ENCODE data around the gene CMA1. TPM values are rescaled to one million over a fixed set of nuclear protein-coding genes. Genes with fewer than 3 reads are reported as not detected.

Gene CMA1
- total RNA-seq, 1 experiment from 2014 or later: not detected

DNA sequence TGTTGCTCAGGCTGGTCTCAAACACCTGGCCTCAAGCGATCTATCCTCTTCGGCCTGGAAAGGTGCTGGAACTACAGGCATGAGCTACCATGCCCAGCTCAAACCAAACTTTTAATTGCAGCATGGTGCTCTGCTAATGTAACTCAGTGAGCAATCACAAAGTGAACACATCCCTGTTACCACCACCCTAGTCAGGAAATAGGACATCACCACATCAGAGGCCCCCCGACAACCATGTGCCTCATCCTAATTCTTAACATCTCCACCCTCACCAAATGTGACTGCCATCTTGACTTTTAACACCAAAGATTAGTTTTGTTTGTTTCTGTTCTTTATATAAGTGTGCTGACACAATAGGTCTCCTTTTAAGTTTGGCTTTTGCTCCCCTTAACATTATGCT is 42.7 kb downstream of the CMA1 start:
- Mint-ChIP-seq H3K9me3 (ENCODE audit: unreplicated experiment) (no peaks in the 10 kb centered on the region), H3K27ac (ENCODE audit: unreplicated experiment) (no peak overlapping the region), H3K4me3 (ENCODE audit: unreplicated experiment) (no peak overlapping the region), H3K36me3 (ENCODE audit: insufficient read depth, unreplicated experiment) (no peaks in the 10 kb centered on the region), H3K27me3 (ENCODE audit: insufficient read depth, unreplicated experiment) (no peaks in the 10 kb centered on the region), H3K4me1 (ENCODE audit: low read depth, unreplicated experiment) (no peaks in the 10 kb centered on the region)
- BruUV-seq (replicated peaks): no TSS peak
- POLR2A ChIA-PET: no interaction called here
- CTCF ChIA-PET: no interaction called here
- H3K36me3 ChIP-seq (ENCODE audit: control insufficient read depth, insufficient read depth, low read length): no peaks in the 10 kb centered on the region
- no peak for DNase-seq
- intact Hi-C loops (cut with micrococcal nuclease; ENCODE audit: unreplicated experiment): no loop called here
- H3K27me3 ChIP-seq (replicated peaks; ENCODE audit: control insufficient read depth, insufficient read depth, low read length): no peaks in the 10 kb centered on the region
- H3K4me3 ChIP-seq (ENCODE audit: low read depth, low read length): no peak overlapping the region
- TF ChIP-seq, protein P1, sequence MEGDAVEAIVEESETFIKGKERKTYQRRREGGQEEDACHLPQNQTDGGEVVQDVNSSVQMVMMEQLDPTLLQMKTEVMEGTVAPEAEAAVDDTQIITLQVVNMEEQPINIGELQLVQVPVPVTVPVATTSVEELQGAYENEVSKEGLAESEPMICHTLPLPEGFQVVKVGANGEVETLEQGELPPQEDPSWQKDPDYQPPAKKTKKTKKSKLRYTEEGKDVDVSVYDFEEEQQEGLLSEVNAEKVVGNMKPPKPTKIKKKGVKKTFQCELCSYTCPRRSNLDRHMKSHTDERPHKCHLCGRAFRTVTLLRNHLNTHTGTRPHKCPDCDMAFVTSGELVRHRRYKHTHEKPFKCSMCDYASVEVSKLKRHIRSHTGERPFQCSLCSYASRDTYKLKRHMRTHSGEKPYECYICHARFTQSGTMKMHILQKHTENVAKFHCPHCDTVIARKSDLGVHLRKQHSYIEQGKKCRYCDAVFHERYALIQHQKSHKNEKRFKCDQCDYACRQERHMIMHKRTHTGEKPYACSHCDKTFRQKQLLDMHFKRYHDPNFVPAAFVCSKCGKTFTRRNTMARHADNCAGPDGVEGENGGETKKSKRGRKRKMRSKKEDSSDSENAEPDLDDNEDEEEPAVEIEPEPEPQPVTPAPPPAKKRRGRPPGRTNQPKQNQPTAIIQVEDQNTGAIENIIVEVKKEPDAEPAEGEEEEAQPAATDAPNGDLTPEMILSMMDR (IDR thresholded peaks at IDR 0.05; ENCODE audit: insufficient read depth in 1 of 2, low read depth in 1 of 2, low read length in 1 of 2, severe bottlenecking in 1 of 2, unreplicated experiment in 1 of 2): no peak
- H3K9me3 ChIP-seq: no peaks in the 10 kb centered on the region
- no peaks in the 10 kb centered on the region for H3K4me1 ChIP-seq

DNA sequence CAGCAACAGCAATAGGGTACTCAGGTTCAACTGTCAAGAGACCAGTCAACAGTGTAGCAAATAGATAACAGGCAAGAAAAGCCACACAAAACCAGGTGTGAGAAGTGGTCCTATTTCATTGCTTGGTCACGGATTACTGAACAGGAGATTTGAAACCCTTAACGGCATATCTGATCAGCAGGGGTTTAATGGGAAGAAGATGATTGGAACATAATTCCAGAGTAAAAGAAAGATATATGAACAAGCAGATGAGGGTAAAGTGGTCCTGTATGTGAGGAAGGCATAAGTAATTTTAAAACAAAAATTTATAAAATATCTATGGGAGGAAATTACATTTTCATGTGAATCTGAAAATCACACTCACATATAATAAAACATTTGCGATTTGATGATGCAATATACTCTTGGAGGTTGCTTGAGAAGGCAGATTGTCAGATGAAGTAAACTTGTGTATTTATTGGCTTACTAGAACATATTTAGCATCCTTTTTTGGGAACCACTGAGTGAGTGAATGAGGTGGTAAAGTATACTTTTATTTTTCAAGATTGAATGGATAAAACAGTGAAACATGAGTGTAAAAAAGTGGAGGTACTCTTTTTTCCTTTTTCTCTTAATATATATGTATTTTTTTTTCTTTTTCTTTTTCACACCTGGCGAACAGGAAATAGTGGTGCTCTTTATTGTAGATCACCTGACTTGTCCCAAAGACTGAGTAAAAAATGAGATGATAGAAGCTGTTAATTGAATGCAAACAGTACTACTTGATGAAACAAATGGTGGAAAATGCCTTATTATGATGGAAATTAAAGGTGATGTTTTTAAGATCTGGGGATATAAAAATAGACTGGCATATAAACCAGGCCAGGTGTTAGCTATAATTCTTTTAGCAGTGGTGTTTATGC is 43.9 kb downstream of the CMA1 start:
- no peak for DNase-seq
- BruUV-seq (replicated peaks): no TSS peak
- Mint-ChIP-seq H3K36me3 (ENCODE audit: insufficient read depth, unreplicated experiment) (no peaks in the 10 kb centered on the region), H3K27ac (ENCODE audit: unreplicated experiment) (no peak overlapping the region), H3K4me3 (ENCODE audit: unreplicated experiment) (no peak overlapping the region), H3K9me3 (ENCODE audit: unreplicated experiment) (no peaks in the 10 kb centered on the region), H3K4me1 (ENCODE audit: low read depth, unreplicated experiment) (no peaks in the 10 kb centered on the region), H3K27me3 (ENCODE audit: insufficient read depth, unreplicated experiment) (no peaks in the 10 kb centered on the region)
- TF ChIP-seq, protein P1 (IDR thresholded peaks at IDR 0.05; ENCODE audit: insufficient read depth in 1 of 2, low read depth in 1 of 2, low read length in 1 of 2, severe bottlenecking in 1 of 2, unreplicated experiment in 1 of 2): no peak
- Histone ChIP-seq H3K4me3 (ENCODE audit: low read depth, low read length) (no peak overlapping the region), H3K9me3 (no peaks in the 10 kb centered on the region), H3K27me3 (replicated peaks; ENCODE audit: control insufficient read depth, insufficient read depth, low read length) (no peaks in the 10 kb centered on the region), H3K36me3 (ENCODE audit: control insufficient read depth, insufficient read depth, low read length) (no peaks in the 10 kb centered on the region), H3K4me1 (no peaks in the 10 kb centered on the region)
- POLR2A ChIA-PET: no interaction called here
- intact Hi-C loops (cut with micrococcal nuclease; ENCODE audit: unreplicated experiment): no loop called here
- CTCF ChIA-PET: no interaction called here

DNA sequence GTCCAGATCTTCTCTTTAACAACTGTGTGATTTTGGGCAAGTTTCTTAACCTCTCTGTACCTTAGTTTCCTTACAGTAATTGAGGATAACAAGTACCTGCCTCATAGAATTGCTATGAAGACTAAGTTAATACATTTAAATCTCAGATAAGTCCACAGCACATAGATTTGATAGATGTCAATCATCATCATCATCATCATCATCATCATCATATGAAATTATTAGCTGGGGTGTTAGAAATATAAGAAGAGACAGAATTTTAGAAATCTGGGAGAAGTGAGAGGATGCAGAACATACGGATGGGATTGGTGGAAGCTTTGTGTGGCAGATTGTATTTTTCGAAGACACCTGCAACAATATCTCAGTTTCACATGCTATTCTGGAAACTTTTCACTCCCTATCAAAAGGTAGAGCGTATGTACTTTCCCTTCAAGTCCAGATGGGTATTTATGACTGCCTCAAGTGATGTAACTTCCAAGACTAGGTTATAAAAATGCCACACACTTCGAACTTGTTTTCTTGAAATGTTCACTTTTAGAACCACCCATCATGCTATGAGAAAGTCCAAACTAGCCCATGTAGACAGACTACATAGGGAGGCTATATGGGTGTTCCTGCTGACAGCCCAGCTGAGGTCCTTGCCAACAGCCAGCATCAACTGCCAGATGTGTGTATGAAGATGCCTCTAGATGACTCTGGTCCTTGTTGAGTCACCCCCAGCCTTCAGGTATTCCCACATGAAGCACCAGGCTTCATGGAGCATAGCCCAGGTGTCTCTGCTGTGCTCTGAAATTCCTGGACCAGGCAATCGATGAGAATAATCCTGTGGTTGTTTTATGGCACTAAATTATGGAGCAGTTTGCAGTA is 44.8 kb downstream of the CMA1 start:
- no peak for DNase-seq
- Histone ChIP-seq H3K4me1 (no peaks in the 10 kb centered on the region), H3K4me3 (ENCODE audit: low read depth, low read length) (no peak overlapping the region), H3K36me3 (ENCODE audit: control insufficient read depth, insufficient read depth, low read length) (no peaks in the 10 kb centered on the region), H3K9me3 (no peaks in the 10 kb centered on the region), H3K27me3 (replicated peaks; ENCODE audit: control insufficient read depth, insufficient read depth, low read length) (no peaks in the 10 kb centered on the region)
- POLR2A ChIA-PET: no interaction called here
- Mint-ChIP-seq H3K36me3 (ENCODE audit: insufficient read depth, unreplicated experiment) (no peaks in the 10 kb centered on the region), H3K27me3 (ENCODE audit: insufficient read depth, unreplicated experiment) (no peaks in the 10 kb centered on the region), H3K4me3 (ENCODE audit: unreplicated experiment) (no peak overlapping the region), H3K4me1 (ENCODE audit: low read depth, unreplicated experiment) (no peaks in the 10 kb centered on the region), H3K27ac (ENCODE audit: unreplicated experiment) (no peak overlapping the region), H3K9me3 (ENCODE audit: unreplicated experiment) (no peaks in the 10 kb centered on the region)
- BruUV-seq (replicated peaks): no TSS peak
- CTCF ChIA-PET: no interaction called here
- TF ChIP-seq, protein P1 (IDR thresholded peaks at IDR 0.05; ENCODE audit: insufficient read depth in 1 of 2, low read depth in 1 of 2, low read length in 1 of 2, severe bottlenecking in 1 of 2, unreplicated experiment in 1 of 2): no peak
- intact Hi-C loops (cut with micrococcal nuclease; ENCODE audit: unreplicated experiment): no loop called here
